DOHH2 (cell line): ENCODE results near the gene SNRNP48.

Experiments
- H3F3A ChIP-seq: fragments of 200-600 bp; sonication (generic), shearing (Covaris generic); 2 replicates; pipeline ENCODE4 v1.6.0; 2016; ENCODE audit warnings: antibody characterized with exemption, mild to moderate bottlenecking; ENCODE audit not compliant: control insufficient read depth, insufficient read depth
- H3K27ac ChIP-seq: fragments of 200-600 bp; sonication (generic); 2 replicates; pipeline ENCODE4 v1.5.1; 2014; ENCODE audit warnings: low read depth, mild to moderate bottlenecking, low read length, moderate library complexity
- H3K27me3 ChIP-seq: fragments of 200-600 bp; sonication (generic); 2 replicates; pipeline ENCODE4 v1.6.1; 2014; ENCODE audit warnings: mild to moderate bottlenecking, low read length, mixed read lengths; ENCODE audit not compliant: control insufficient read depth
- H3K36me3 ChIP-seq: fragments of 200-600 bp; sonication (generic); 2 replicates; pipeline ENCODE4 v1.6.1; 2014; ENCODE audit warnings: mild to moderate bottlenecking, low read length, moderate library complexity, mixed read lengths; ENCODE audit not compliant: control insufficient read depth
- H3K4me1 ChIP-seq: fragments of 200-600 bp; sonication (generic); 2 replicates; pipeline ENCODE4 v1.6.1; 2014; ENCODE audit warnings: mild to moderate bottlenecking, low read length, mixed read lengths; ENCODE audit not compliant: control insufficient read depth
- H3K4me2 ChIP-seq: fragments of 200-600 bp; sonication (generic); 2 replicates; pipeline ENCODE4 v1.6.0; 2014; ENCODE audit warnings: mild to moderate bottlenecking, low read length, moderate library complexity
- H3K4me3 ChIP-seq: fragments of 200-600 bp; sonication (generic); 2 replicates; pipeline ENCODE4 v1.5.1; 2014; ENCODE audit warnings: mild to moderate bottlenecking, low read length, mixed read lengths
- H3K79me2 ChIP-seq: fragments of 200-600 bp; sonication (generic); 2 replicates; pipeline ENCODE4 v1.6.1; 2014; ENCODE audit warnings: mild to moderate bottlenecking, low read length, mixed read lengths; ENCODE audit not compliant: control insufficient read depth
- H3K9me2 ChIP-seq: fragments of 200-600 bp; sonication (generic); replicated peaks from 2 replicates; pipeline ENCODE4 v1.6.1; 2014; ENCODE audit warnings: mild to moderate bottlenecking, low read length, mixed read lengths; ENCODE audit not compliant: control insufficient read depth
- H3K9me3 ChIP-seq: fragments of 200-600 bp; sonication (generic); 2 replicates; pipeline ENCODE4 v1.6.1; 2014; ENCODE audit warnings: antibody characterized with exemption, low read length, mixed read lengths; ENCODE audit not compliant: control insufficient read depth, insufficient read depth
- H4K20me1 ChIP-seq: fragments of 200-600 bp; sonication (generic); 2 replicates; pipeline ENCODE4 v1.6.0; 2014; ENCODE audit warnings: low read depth, mild to moderate bottlenecking, antibody characterized with exemption, low read length, moderate library complexity; ENCODE audit not compliant: control insufficient read depth, insufficient read depth
- EZH2phosphoT487 ChIP-seq: fragments of 200-600 bp; sonication (generic); IDR thresholded peaks from 2 replicates; pipeline ENCODE4 v1.6.1; 2017; ENCODE audit warnings: borderline replicate concordance, mild to moderate bottlenecking, antibody characterized with exemption, low read length, moderate library complexity, mixed read lengths
- TF ChIP-seq, protein P1 (sequence below): fragments of 200-600 bp; sonication (generic); IDR thresholded peaks from one replicate; pipeline ENCODE4 v1.5.1; 2014; ENCODE audit warnings: antibody characterized with exemption, mild to moderate bottlenecking, low read depth, low read length; ENCODE audit not compliant: poor library complexity, severe bottlenecking

SNRNP48 gene

DNA sequence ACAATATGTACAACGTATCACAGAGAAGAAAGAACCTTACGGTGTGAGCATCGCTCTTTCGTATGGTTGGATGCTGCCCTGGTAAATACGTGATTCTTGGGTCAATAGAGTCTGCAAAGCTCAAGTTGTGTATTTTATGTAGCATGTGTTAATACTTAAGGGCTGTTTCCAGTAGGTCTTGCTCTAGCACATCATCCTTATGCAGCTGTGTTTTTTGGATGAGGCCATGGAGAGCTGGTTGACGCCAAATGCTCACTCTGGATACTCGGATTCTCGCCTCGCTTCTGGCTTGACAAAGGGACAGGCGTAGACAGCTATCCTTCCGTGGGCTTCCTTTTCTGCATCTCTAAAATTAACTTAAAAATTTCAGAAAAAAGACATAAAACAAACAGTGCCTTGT, 38.9 kb downstream of the SNRNP48 start:
- 0 out of 2 replicates have a peak, but pooled peaks cover 2% of the 10 kb centered on the region for H3K27me3 ChIP-seq
- H4K20me1 ChIP-seq = no peaks in the 10 kb centered on the region
- H3K4me3 ChIP-seq = no peak overlapping the region
- H3K36me3 ChIP-seq = no peaks in the 10 kb centered on the region
- no peak overlapping the region for H3K4me2 ChIP-seq
- H3K9me2 ChIP-seq = no peaks in the 10 kb centered on the region
- no peaks in the 10 kb centered on the region for H3K79me2 ChIP-seq
- TF ChIP-seq, protein P1, sequence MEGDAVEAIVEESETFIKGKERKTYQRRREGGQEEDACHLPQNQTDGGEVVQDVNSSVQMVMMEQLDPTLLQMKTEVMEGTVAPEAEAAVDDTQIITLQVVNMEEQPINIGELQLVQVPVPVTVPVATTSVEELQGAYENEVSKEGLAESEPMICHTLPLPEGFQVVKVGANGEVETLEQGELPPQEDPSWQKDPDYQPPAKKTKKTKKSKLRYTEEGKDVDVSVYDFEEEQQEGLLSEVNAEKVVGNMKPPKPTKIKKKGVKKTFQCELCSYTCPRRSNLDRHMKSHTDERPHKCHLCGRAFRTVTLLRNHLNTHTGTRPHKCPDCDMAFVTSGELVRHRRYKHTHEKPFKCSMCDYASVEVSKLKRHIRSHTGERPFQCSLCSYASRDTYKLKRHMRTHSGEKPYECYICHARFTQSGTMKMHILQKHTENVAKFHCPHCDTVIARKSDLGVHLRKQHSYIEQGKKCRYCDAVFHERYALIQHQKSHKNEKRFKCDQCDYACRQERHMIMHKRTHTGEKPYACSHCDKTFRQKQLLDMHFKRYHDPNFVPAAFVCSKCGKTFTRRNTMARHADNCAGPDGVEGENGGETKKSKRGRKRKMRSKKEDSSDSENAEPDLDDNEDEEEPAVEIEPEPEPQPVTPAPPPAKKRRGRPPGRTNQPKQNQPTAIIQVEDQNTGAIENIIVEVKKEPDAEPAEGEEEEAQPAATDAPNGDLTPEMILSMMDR = no peak
- TF ChIP-seq EZH2phosphoT487 = no peak
- H3K9me3 ChIP-seq = no peaks in the 10 kb centered on the region
- no peak overlapping the region for H3K27ac ChIP-seq
- peaks cover 5% of the 10 kb centered on the region; the same call in 1 of the 2 replicates for H3K4me1 ChIP-seq
- no peaks in the 10 kb centered on the region for H3F3A ChIP-seq

- H3K79me2 ChIP-seq = no peaks in the 10 kb centered on the region
- no peaks in the 10 kb centered on the region for H4K20me1 ChIP-seq
- H3K4me3 ChIP-seq = no peak overlapping the region
- no peak overlapping the region for H3K27ac ChIP-seq
- no peaks in the 10 kb centered on the region for H3K9me2 ChIP-seq
- H3K36me3 ChIP-seq = no peaks in the 10 kb centered on the region
- no peak overlapping the region for H3K4me2 ChIP-seq
- 0 out of 2 replicates have a peak, but pooled peaks cover 2% of the 10 kb centered on the region for H3K27me3 ChIP-seq
- TF ChIP-seq, protein P1 = no peak
- H3K9me3 ChIP-seq = no peaks in the 10 kb centered on the region
- peaks cover 5% of the 10 kb centered on the region; the same call in 1 of the 2 replicates for H3K4me1 ChIP-seq
- no peaks in the 10 kb centered on the region for H3F3A ChIP-seq
Observed at GRCh38 chr6:7629321-7629720, 39.3 kb downstream of the SNRNP48 start.

- H3K27ac ChIP-seq = no peak overlapping the region
- H3K9me2 ChIP-seq = no peaks in the 10 kb centered on the region
- no peaks in the 10 kb centered on the region for H3K79me2 ChIP-seq
- H3K27me3 ChIP-seq = no peaks in the 10 kb centered on the region
- H3K4me3 ChIP-seq = no peak overlapping the region
- no peaks in the 10 kb centered on the region for H3K36me3 ChIP-seq
- H3K4me1 ChIP-seq = no peaks in the 10 kb centered on the region
- TF ChIP-seq, protein P1 = no peak
- no peak overlapping the region for H3K4me2 ChIP-seq
- H3F3A ChIP-seq = no peaks in the 10 kb centered on the region
- no peaks in the 10 kb centered on the region for H4K20me1 ChIP-seq
- H3K9me3 ChIP-seq = no peaks in the 10 kb centered on the region
Observed at GRCh38 chr6:7630792-7631191, 40.8 kb downstream of the SNRNP48 start.

DNA sequence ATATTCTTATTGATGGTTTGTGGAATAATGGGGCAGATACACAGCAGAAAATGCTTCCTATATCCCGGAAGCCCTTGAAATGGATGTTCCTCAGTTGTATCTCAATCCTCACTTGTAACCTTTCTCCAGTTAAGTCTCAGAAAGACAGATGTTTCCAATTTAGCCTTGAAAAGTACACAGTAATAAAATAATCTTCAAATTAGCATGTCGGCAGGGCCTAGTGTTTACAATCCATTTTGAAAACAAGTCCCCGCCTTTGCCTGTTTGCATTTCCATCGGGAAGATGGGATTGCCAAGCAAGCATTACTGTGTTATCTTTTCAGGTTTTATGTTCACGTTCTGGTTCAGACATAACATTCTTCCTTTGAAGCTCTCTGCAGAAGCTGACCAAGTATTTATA, 41.5 kb downstream of the SNRNP48 start:
- Histone ChIP-seq H3K9me2 (no peaks in the 10 kb centered on the region), H3K4me1 (no peaks in the 10 kb centered on the region), H4K20me1 (no peaks in the 10 kb centered on the region), H3K27ac (no peak overlapping the region), H3K4me2 (no peak overlapping the region), H3K79me2 (no peaks in the 10 kb centered on the region), H3K27me3 (no peaks in the 10 kb centered on the region), H3K9me3 (no peaks in the 10 kb centered on the region), H3K36me3 (no peaks in the 10 kb centered on the region), H3K4me3 (no peak overlapping the region), H3F3A (no peaks in the 10 kb centered on the region)
- TF ChIP-seq, protein P1 = no peak
